Keratinocyte (primary cell): Measurements from ENCODE around the gene ATF2. TPM values are rescaled to one million over a fixed set of nuclear protein-coding genes. Genes with fewer than 3 reads are reported as not detected.

Experiments used
- DNase-seq: peaks from one replicate; pipeline ENCODE4 v3.0.0-alpha.2; 2011; ENCODE audit warnings: low read depth, missing footprints, low spot score
- FAIRE-seq: peaks from 2 replicates; lab custom pipeline; 2011; peaks lifted over from hg19 to GRCh38; lab: Jason Lieb, UNC
- H2AFZ ChIP-seq: 2 replicates; pipeline ENCODE4 v1.6.0; 2012; ENCODE audit warnings: low read length, control low read depth, inconsistent platforms; ENCODE audit not compliant: control insufficient read depth
- H3K27ac ChIP-seq: 2 replicates; pipeline ENCODE4 v1.5.1; 2011; ENCODE audit warnings: low read length; ENCODE audit not compliant: control insufficient read depth, insufficient read depth
- H3K27me3 ChIP-seq: 3 replicates; pipeline ENCODE4 v1.6.0; 2011; ENCODE audit warnings: low read length; ENCODE audit not compliant: control insufficient read depth, insufficient read depth; ENCODE audit errors: extremely low read depth
- H3K36me3 ChIP-seq, 2 experiments: 2 replicates in 1 of 2; 3 replicates in 1 of 2; pipeline ENCODE4 v1.5.1; 2011; ENCODE audit warnings: low read length in 2 of 2, mild to moderate bottlenecking in 1 of 2; ENCODE audit not compliant: control insufficient read depth in 2 of 2, insufficient read depth in 2 of 2; ENCODE audit errors: extremely low read depth in 1 of 2
- H3K4me1 ChIP-seq: 3 replicates; pipeline ENCODE4 v1.5.1; 2011; ENCODE audit warnings: low read length; ENCODE audit not compliant: control insufficient read depth, insufficient read depth; ENCODE audit errors: extremely low read depth
- H3K4me2 ChIP-seq: 3 replicates; pipeline ENCODE4 v1.6.0; 2011; ENCODE audit warnings: low read depth, low read length; ENCODE audit not compliant: control insufficient read depth, insufficient read depth; ENCODE audit errors: extremely low read depth
- H3K4me3 ChIP-seq, 3 experiments: fragments of 200-600 bp in 1 of 3; sonication (generic) in 1 of 3; 2 replicates in 2 of 3; 3 replicates in 1 of 3; pipeline ENCODE4 v1.5.1; 2011 to 2016; ENCODE audit warnings: low read length in 3 of 3, mild to moderate bottlenecking in 3 of 3, control low read depth in 2 of 3, inconsistent platforms in 1 of 3, low read depth in 1 of 3, mixed read lengths in 1 of 3, mixed run types in 1 of 3, moderate library complexity in 1 of 3; ENCODE audit not compliant: control insufficient read depth in 2 of 3, insufficient read depth in 2 of 3; ENCODE audit errors: extremely low read depth in 1 of 3
- H3K79me2 ChIP-seq: 2 replicates; pipeline ENCODE4 v1.6.0; 2012; ENCODE audit warnings: low read length; ENCODE audit not compliant: control insufficient read depth, insufficient read depth
- H3K9ac ChIP-seq: 3 replicates; pipeline ENCODE4 v1.6.0; 2011; ENCODE audit warnings: low read length; ENCODE audit not compliant: control insufficient read depth, insufficient read depth; ENCODE audit errors: extremely low read depth
- H3K9me1 ChIP-seq: 3 replicates; pipeline ENCODE4 v1.6.0; 2011; ENCODE audit warnings: low read length; ENCODE audit not compliant: control insufficient read depth, insufficient read depth; ENCODE audit errors: extremely low read depth
- H3K9me3 ChIP-seq: 2 replicates; pipeline ENCODE4 v1.5.1; 2012; ENCODE audit warnings: low read depth, low read length; ENCODE audit not compliant: control insufficient read depth
- H4K20me1 ChIP-seq: 3 replicates; pipeline ENCODE4 v1.6.0; 2011; ENCODE audit warnings: low read length; ENCODE audit not compliant: control insufficient read depth, insufficient read depth; ENCODE audit errors: extremely low read depth
- EZH2 ChIP-seq: IDR thresholded peaks from one replicate; pipeline ENCODE4 v1.6.1; 2012; ENCODE audit warnings: inconsistent platforms, mild to moderate bottlenecking, low read length, moderate library complexity
- dilution Hi-C: fragments of 300-500 bp; cut with MboI; formaldehyde crosslinking; loops from one replicate; pipeline ENCODE4 v1.7.0; 2020; ENCODE audit warnings: low sequenced_read_pairs; ENCODE audit not compliant: extremely low pct_ligation_motif_present
- polyA plus RNA-seq, 5 experiments: library from polyadenylated mRNA; depleted of rRNA in 3 of 5; stranded (reverse) in 3 of 5; stranded (forward) in 1 of 5; unstranded in 1 of 5; fragments of >200 nt; gene quantifications; 1 replicate in 1 of 5; 2 replicates in 3 of 5; 3 replicates in 1 of 5; pipeline versions ENCODE4 v1.2.1 to v1.2.3, GENCODE V29; 2011 to 2012; ENCODE audit warnings: missing spikeins in 2 of 5, low read depth in 1 of 5, low replicate concordance in 1 of 5
- TF ChIP-seq, protein P1 (sequence below), 3 experiments: IDR thresholded peaks in 1 of 3; conservative IDR thresholded peaks in 1 of 3; optimal IDR thresholded peaks in 1 of 3; 2 replicates in 2 of 3; 3 replicates in 1 of 3; pipeline versions ENCODE3 to v1.5.1; 2011; ENCODE audit warnings: low read length in 3 of 3, mild to moderate bottlenecking in 3 of 3, moderate library complexity in 2 of 3, control low read depth in 1 of 3, inconsistent platforms in 1 of 3; ENCODE audit not compliant: insufficient read depth in 2 of 3; ENCODE audit errors: extremely low read depth in 1 of 3

The ATF2 gene
- polyA plus RNA-seq, 1 donor (not counting 4 experiments of a cell fraction or from before 2014, with no cell fraction given), result 42.7 TPM

DNA sequence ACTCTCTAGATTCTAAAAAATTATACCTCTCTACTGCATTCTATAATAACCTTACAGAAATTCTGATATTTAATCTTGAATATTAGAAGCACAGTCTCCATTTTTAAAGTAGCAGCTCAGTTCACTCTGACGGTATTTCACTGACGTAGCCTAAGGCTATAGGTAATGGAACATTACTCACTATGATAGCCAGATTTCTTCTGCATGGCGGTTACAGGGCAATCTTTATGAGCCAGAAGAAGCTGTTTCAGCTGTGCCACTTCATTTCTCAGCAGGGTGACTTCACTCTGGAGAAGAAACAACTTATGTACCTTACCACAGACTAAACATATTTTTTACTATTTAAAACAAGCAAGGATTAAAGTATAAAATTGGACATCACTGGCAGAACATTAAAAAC lies 87.5 kb downstream of the ATF2 start:
- Histone ChIP-seq H4K20me1 (no peaks in the 10 kb centered on the region), H3K4me2 (no peak overlapping the region), H3K36me3 (no peaks in the 10 kb centered on the region), H2AFZ (no peak overlapping the region), H3K27ac (no peak overlapping the region), H3K9ac (no peak overlapping the region), H3K4me3 (no peak overlapping the region), H3K79me2 (no peaks in the 10 kb centered on the region), H3K27me3 (no peaks in the 10 kb centered on the region), H3K9me1 (no peaks in the 10 kb centered on the region), H3K4me1 (no peaks in the 10 kb centered on the region), H3K9me3 (no peaks in the 10 kb centered on the region)
- TF ChIP-seq, protein P1, sequence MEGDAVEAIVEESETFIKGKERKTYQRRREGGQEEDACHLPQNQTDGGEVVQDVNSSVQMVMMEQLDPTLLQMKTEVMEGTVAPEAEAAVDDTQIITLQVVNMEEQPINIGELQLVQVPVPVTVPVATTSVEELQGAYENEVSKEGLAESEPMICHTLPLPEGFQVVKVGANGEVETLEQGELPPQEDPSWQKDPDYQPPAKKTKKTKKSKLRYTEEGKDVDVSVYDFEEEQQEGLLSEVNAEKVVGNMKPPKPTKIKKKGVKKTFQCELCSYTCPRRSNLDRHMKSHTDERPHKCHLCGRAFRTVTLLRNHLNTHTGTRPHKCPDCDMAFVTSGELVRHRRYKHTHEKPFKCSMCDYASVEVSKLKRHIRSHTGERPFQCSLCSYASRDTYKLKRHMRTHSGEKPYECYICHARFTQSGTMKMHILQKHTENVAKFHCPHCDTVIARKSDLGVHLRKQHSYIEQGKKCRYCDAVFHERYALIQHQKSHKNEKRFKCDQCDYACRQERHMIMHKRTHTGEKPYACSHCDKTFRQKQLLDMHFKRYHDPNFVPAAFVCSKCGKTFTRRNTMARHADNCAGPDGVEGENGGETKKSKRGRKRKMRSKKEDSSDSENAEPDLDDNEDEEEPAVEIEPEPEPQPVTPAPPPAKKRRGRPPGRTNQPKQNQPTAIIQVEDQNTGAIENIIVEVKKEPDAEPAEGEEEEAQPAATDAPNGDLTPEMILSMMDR (optimal IDR thresholded peaks at IDR 0.05 in 1 of 3, IDR thresholded peaks at IDR 0.05 in 1 of 3, conservative IDR thresholded peaks at IDR 0.05 in 1 of 3; ENCODE audit: extremely low read depth in 1 of 3, insufficient read depth in 2 of 3, low read length in 3 of 3), result no peak
- no peak for TF ChIP-seq EZH2
- no peak for DNase-seq
- dilution Hi-C loops, result no loop called here
- FAIRE-seq, result no peak

DNA sequence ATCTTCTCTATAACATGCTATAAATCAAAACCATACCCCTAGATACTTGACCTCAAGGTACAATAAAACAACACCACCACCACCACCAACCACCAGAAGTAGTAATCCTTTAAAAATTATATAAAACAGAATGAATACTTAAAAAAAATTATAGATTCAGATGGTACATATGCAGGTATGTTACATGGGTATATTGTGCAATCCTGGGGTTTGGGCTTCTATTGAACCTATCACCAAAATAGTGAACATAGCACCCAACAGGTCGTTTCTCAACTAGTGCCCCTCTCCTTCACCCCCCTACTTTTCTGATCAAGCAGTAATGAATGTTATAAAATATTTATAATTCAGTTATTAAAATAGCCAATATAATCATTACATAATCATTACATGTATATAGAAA lies 91.7 kb downstream of the ATF2 start:
- dilution Hi-C loops, result no loop called here
- Histone ChIP-seq H3K4me3 (no peak overlapping the region), H3K4me1 (no peaks in the 10 kb centered on the region), H2AFZ (no peak overlapping the region), H3K9me3 (no peaks in the 10 kb centered on the region), H3K27me3 (no peaks in the 10 kb centered on the region), H3K4me2 (no peak overlapping the region), H3K79me2 (no peaks in the 10 kb centered on the region), H3K27ac (no peak overlapping the region), H3K9ac (no peak overlapping the region), H4K20me1 (no peaks in the 10 kb centered on the region), H3K9me1 (no peaks in the 10 kb centered on the region), H3K36me3 (peaks cover 3 to 5% of the 10 kb centered on the region in 2 experiments)
- TF ChIP-seq EZH2, result no peak
- TF ChIP-seq, protein P1 (optimal IDR thresholded peaks at IDR 0.05 in 1 of 3, IDR thresholded peaks at IDR 0.05 in 1 of 3, conservative IDR thresholded peaks at IDR 0.05 in 1 of 3; ENCODE audit: extremely low read depth in 1 of 3, insufficient read depth in 2 of 3, low read length in 3 of 3), result no peak
- no peak for FAIRE-seq
- DNase-seq, result no peak
